ENCODE measurements around the gene LHX3.
A peak's percentile ranks its signal among the peaks of the same experiment; 100 is the strongest.
"Not testable (repeated sequence)": the region's sequence is repeated elsewhere in the genome, so short reads cannot be mapped to it uniquely, and the experiment has no call there.

The LHX3 gene

DNA sequence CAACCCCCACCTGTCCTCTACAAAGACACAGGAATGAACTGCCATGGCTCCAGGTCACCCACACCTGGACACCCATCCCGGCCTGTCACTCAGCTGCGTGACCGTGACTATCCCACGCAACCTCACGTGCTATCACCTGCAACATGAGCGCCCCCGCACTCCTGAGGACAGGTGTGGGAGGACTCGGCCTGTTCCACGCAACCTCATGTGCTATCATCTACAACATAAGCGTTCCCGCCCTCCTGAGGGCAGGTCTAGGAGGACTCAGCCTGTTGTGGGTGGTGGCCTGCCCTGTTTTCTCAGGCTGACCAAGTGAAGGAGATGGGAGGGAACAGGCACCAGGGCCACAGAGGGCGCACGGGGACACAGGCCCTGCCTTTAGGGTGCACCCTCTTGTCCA lies 36.6 kb upstream of the LHX3 start:
- no peak for DNase-seq (ENCODE audit: low spot score)

DNA sequence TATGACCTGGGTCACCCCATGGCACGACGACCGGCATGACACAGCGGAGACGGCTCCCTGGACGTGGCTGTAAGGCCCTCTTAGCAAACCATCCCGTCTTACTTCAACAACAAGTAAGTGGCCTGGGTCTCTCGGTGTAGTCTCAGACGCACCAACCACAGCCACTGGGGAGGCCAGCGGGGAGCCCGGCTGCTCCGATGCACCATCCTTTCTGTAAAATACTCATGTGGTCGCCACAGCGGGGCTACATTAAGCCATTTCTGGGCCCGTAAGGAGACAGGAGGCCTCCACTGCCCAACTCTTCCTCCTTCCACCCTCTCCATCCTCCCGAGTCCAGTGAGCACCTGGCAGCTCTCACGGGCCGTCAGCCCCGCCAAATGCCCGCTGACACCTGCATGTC lies 36.0 kb upstream of the LHX3 start:
- no peak for DNase-seq (ENCODE audit: low spot score)

DNA sequence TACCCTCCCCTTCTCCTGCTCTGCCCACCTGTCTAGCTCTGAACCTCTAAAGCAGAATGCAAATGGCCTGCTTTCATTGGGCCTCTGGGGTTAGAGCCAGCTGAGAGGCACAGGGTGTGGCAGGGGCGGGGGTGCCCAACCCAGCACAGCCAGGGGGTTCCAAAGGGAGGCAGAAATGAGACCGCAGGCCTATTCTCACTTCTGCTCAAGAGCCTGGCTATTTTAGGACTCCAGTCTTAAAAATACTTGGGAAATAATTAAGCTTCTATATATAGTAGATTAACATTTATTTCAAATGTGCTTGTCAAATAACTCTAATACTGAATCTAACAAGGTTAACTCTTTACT lies 35.0 kb upstream of the LHX3 start:
- no peak for DNase-seq (ENCODE audit: low spot score)

DNA sequence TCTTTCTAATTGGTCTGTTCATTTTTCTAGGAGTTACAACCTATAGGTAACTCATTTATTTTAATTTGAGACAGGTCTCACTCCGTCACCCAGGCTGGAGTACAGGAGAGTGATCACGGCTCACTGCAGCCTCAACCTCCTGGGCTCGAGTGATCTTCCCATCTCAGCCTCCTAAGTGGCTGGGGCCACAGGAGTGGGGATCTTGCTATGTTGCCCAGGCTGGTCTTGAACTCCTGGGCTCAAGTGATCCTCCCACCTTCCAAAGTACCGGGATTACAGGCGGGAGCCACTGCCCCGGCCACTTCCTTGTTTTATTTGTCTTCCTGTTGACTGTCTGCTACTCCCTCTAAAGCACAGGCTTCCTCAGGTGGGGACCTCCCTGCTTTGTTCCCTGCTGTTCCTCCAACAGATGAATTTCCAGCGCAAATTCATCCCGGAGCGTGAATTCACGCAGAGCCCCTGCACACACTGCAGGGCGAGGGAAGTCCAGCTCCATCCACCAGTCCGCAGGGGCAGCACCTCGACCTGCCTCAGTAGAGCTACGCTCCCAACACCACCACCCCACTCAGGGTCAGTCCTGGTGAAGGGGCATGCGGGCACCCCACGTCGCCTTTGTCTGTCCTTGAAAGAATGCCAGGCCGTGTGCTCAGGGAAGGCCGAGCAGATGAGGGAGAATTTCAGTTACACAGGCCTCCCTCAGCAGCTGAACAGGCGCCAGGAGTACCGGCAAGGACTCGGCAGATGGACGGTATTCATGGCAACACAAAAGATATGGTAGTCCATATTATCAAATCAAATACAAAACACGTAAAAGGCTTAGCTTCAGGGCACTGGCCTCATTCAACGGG lies 34.4 kb upstream of the LHX3 start:
- DNase-seq (ENCODE audit: low spot score) = no peak

DNA sequence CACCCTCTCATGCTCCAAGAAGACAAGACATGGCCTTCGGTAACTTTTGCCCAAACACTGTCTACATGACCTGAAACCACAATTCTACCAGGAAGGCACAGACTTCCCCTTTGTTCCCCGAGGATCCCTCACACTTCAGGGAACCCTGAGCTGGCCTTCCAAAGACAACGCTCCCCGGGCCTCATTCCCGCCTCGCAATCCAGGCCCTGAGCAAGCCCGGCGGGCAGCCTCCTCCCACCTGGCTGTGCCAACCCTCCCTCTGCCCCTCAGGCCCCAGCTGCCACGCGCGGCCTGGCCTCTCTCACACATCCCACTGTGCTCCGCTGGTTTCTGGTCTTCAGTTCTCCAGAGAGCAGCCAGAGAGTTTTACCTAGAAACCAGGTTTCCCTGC lies 33.4 kb upstream of the LHX3 start:
- no peak for DNase-seq (ENCODE audit: low spot score)

DNA sequence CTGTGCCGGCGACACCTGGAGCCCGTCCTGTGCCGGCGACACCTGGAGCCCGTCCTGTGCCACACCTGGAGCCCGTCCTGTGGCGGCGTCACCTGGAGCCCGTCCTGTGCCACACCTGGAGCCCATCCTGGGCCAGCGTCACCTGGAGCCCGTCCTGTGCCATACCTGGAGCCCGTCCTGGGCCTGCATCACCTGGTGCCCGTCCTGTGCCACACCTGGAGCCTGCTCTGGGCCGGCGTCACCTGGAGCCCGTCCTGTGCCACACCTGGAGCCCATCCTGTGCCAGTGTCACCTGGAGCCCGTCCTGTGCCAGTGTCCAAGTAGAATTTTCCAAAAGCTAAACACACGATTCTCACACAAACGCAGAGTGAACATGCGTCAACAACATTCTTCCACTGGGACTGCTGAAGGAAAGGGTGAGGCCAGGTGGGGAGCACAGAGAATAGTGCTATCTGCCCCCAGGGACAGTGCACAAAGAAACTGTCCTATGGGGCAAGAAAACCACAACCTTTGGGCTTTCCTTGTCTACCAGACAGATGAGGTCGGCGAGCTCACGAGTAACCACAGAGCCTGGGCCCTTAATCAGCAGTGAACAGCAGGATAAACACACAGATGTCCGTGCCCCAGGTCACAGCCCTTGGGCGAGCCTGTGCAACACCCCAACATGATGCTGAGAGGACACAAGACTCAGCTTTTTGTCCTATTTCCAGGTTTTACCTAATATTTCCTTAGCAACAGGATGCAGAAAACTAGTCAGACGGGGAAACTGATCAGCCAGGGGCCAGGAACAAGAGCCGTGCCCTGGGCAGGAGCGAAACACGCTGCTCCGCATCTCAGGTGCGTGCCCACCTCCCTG lies 32.8 kb upstream of the LHX3 start:
- no peak for DNase-seq (ENCODE audit: low spot score)

DNA sequence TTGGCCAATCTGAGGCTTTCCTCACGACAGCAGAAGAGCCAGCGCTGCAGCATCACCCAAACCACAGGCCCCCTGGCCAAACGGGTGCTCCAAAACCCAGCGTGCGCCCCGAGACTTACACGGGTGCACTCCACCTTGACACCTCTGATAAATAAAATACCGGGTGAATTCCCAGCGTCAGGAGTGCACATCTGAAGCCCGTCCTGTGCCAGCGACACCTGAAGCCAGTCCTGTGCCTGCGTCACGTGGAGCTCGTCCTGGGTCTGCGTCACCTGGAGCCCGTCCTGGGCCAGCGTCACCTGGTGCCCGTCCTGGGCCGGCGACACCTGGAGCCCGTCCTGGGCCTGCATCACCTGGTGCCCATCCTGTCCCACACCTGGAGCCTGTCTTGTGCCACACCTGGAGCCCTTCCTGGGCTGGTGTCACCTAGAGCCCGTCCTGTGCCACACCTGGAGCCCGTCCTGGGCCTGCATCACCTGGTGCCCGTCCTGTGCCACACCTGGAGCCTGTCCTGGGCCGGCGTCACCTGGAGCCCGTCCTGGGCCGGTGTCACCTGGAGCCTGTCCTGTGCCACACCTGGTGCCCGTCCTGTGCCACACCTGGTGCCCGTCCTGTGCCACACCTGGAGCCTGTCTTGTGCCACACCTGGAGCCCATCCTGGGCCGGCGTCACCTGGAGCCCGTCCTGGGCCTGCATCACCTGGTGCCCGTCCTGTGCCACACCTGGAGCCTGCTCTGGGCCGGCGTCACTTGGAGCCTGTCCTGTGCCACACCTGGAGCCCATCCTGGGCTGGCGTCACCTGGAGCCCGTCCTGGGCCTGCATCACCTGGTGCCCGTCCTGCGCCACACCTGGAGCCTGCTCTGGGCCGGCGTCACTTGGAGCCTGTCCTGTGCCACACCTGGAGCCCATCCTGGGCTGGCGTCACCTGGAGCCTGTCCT lies 31.8 kb upstream of the LHX3 start:
- not testable (repeated sequence) for DNase-seq (ENCODE audit: low spot score)

DNA sequence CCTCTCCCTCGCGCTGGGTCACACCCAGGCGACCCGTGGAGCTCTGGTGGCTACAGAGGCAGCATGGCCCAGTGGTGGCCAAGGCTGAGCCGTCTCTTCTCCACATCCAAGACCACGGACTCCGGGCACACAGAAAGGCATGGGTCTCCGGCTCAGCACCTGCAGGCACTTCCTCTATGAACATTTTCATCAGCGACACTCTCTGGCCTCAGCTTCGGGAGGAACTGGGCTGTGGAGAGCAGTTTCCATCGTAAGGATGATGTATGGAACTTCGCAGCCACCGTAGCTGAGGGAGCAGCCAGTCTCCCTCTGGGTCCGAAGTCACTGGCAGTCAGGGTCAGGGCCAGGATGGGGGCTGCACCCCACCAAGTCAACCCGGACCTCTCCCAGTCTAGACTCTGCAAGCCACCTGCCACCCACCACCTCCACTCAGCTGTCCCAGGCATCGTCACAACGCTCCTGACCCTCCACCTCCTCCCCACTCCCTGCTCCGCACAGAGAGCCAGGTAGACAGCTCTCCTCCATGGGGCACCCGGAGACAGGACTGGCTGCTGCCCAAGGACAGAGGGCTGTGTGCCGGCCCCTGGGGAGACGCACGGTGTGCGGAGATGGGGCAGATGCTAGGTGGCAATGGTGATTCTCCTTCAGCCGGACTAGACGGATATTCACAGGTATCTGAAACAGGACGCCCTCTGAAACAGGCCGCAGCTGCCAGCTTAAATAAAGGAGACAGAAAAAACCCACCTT lies 31.0 kb upstream of the LHX3 start:
- DNase-seq (ENCODE audit: low spot score) = no peak

DNA sequence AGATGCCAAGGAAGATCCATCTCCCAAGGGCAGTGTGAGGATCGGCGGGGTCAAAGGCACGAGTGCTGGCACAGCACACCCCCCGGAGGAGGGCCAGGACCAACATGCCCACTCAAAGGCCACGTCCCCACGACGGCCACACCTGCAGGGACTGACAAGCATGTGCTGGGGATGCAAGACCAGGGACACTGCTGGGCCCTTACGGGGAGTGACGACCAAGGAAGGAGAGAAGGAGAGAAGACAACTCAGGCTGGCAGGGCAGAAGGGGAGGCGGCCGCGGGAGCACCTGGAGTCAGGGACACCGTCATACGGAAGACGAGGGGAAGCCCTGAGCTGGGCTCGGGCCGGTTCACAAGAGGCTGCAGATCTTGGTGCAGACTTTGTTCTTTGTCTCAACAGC lies 30.2 kb upstream of the LHX3 start:
- DNase-seq (ENCODE audit: low spot score) = no peak

DNA sequence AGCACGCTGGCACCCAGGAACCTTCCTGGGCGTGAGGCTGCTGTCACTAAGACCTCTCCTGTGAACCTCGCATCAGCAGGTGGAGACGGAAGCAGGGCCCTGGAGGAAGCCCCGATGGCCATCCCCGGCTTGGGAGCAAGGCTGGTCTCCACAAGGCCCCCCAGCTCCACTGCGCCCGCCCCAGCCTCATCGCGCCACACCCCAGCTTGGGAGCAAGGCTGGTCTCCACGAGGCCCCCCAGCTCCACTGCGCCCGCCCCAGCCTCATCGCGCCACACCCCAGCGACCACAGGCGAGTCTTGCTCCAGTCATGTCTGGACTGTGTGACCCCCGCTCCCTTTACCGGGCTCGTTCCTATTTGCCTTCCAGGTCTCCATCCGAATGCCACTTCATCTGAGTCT lies 29.7 kb upstream of the LHX3 start:
- DNase-seq (ENCODE audit: low spot score) = no peak

DNA sequence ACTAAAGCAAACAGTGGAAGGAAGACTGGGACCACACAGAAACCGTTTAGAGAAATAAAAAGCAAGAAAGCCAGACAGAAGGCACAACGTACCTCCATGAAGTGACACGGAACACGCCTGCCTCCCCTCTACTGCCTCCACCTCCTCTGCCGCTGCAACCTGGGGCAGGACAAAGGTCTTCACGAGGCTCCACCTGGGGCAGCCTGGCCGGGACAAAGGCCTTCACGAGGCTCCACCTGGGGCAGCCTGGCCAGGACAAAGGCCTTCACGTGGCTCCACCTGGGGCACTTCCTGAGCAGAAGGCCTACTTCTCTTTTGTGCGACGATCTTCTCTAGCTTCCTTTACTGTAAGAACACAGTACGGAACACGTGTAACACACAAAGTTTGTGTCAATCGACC lies 28.9 kb upstream of the LHX3 start:
- no peak for DNase-seq (ENCODE audit: low spot score)

DNA sequence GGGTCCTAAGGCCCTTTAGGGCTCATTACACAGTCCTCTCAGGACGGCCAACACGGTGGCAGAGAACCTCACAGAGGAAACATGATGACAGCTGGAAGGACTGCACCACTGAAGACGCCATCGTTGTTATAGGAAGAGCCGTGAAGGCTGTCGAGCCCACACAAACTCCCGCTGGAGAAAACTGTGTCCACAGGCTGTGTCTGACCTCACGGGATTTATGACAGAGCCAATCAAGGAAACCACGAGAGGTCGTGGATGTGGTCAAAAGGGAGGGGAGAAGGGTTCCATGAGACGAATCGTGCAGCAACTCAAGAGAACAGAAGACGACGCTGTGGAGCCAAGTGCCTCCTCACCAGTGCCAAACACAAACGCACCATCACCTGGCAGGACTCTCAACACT lies 28.5 kb upstream of the LHX3 start:
- DNase-seq (ENCODE audit: low spot score) = no peak

DNA sequence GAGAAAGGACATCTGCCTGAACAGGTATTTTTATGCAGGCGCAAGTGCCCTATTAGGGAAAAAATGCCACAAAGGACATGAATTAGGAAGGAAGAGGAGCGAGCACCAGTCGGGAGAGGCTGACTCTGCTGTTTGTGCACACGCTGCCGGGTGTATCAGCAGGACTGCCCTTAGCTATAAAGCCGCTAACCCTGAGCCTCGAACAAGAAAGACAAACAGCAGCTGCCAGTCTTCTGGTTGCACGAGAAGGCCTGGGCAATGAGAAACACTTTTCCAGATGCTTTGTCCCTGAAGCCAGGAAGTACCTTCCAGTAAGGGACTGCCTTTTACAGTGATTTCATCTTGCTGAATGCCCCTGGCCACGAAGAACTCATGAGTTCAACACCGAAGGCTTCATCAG lies 28.0 kb upstream of the LHX3 start:
- no peak for DNase-seq (ENCODE audit: low spot score)

DNA sequence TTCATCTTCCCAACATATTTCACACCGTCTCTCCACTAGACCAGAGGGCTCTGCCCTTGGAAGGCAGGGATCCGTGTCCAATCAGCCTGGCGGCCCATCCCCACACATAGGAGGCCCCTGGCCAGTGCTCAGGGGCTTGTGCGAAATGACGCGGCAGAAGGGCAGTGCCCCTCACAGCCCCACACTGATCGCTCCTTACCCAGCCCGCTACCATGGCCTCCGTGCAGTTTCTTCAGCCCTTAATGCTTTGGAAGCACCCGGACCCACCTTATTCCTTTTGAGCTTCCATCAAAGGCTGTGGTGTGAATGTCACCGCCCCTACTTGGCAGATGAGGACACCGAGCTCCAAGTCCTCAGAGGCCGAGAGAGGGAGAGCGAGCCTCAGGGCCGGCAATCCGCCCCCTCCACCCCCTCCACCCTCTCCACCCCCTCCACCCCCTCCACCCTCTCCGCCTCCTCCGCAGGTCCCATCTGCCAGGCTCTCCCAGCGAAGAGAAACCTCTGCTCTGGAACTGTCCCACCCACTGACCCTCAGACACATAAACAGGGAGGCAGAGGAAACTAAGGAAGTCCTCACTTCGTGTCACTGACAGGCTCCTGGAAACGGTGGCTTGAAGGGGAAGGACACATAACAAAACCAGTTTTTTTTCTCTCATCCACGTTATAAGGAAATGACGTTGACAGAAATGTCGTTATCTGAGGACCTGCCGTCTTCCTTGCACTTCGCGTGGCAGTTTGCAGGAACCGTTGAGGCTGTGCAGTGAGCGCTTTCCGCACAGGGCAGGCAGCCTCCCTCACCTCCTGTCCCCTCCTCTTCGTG lies 26.8 kb upstream of the LHX3 start:
- peak; percentile 73 for DNase-seq (ENCODE audit: low spot score)

DNA sequence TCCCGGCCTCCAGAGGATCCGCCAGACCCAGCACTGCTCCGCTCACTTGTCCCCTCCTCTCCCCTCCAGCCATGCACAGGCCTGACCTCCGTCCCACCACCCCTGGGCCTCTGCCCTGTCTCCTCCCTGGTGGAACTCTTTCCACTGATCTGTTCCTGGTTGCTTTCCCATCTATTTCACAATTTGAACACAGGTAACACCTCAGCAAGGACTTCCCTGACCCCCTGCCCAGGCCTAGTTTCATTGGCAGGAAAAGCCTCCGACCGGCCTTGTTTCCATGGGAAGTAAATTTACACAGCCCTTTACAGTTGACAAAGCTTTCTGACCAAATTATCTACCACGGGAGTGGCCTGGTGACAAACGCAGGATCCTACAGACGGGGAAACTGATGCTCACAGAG lies 25.8 kb upstream of the LHX3 start:
- no peak for DNase-seq (ENCODE audit: low spot score)

DNA sequence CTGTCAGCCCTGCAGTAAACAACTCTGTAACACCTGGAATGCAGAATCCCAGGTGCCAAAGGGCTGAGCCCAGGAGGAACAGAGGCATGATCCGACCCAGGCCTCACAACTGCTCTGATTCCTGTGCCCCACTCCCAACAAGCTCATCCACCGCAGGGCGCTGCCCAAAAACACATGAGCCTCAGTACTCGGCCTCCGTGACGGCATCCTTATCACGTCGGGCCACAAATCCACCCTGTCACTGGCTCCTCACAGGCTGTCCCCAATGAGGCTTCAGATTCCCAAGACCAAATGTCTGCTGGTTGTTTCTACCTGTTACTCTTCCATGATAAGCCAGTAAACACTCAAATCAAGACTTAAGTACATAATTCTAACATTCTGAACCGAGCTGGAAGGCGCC lies 25.4 kb upstream of the LHX3 start:
- no peak for DNase-seq (ENCODE audit: low spot score)

DNA sequence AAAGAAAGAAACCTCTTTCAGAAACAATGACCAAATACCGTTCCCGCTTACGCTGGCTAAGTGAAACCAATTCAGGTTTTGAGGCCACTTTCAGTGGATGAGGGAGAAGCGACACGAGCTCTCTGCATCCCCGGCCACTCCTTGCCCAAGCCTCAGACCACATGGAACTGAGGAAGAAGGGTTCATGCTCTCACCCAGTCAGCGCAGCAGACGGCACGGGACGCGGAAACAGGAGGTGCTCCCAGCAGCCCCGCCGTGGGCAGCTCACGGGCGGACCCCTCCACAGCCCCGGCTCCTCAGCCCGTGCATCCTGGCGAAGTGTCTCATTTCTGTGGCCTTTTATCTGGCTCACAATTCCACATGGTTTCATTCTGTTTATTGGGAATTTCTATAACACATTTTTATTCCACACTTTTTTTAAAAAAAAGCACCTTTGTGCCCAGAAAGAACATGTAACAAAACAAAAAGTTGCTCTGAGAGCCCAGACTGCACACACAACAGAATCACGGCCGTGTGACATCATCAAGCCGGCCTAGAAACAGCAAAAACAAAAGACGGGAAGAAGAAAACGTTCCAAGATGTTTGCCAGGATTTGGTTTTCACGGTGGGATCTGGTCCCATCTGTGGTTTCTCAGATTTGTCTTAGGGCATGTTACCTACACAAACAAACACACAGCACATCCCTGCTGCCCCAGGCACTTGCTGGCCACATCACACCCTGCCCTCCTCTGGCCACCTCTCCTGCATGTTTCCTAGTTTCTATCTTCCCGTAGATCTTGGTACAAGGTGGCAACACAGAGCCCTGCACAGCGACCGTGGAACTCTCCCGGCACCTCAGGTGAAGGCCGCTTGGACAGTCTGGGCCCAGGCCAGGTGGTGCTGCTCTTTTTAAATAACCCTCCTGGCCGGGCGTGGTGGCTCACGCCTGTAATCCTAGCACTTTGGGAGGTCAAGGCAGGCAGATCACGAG lies 24.5 kb upstream of the LHX3 start:
- DNase-seq (ENCODE audit: low spot score) = no peak

DNA sequence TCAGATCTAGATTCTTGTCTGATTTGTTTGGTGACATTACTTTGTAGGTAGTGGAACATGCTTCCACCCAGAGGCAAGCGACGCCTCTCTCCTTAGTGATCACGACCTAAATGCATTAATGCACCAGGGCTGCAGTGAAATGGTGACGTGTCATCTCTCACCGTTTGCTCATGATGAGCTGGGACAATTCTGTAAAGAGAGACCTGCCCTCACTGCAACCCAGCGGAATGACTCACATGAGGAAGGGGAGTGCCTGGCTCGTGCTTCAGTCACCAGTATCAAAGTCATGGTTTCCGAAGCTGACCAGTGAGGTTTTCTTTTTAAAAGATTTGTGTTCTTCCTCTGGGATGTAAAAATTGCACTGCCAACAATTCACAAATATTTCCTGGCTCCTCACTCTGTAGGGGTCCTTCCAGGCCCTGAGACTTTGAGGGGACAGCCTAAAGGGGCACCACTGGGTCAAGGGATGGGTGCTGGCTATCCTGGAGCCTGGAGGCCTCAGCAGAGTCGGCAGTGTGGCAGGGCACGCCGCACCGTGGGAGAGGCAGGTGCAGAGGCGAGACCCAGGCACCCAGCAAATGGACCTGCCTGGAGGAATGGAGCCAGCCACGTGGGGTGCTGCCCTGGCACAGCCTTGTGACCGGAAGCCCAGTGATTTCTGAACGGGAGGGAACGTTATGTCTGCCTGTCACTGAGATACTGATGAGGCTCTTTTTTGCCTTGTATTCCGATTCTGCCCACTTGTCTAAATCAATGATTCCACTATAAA lies 23.4 kb upstream of the LHX3 start:
- no peak for DNase-seq (ENCODE audit: low spot score)

Measured in activated CD4-positive, alpha-beta T cell treated with anti-CD3 and anti-CD28 coated beads, Interleukin-2, Interleukin-4, amounts not matched to agents 100 ng/mL and 50 ng/mL, durations not matched to agents 16 hours and 8 hours (primary cell).